Karpas-422 (cell line): ENCODE results near the gene ZFP57. TPM values are rescaled to one million over a fixed set of nuclear protein-coding genes. Genes with fewer than 3 reads are reported as not detected.
"Not testable (repeated sequence)": the region's sequence is repeated elsewhere in the genome, so short reads cannot be mapped to it uniquely, and the experiment has no call there.

ENCODE experiments used
- DNase-seq: peaks from one replicate; pipeline ENCODE4 v3.0.0-alpha.2; 2015
- H2AFZ ChIP-seq: fragments of 200-600 bp; sonication (generic); 2 replicates; pipeline ENCODE4 v1.6.1; 2014; ENCODE audit warnings: antibody characterized with exemption, low read length, mixed read lengths
- H3K27ac ChIP-seq: fragments of 200-600 bp; sonication (generic); 2 replicates; pipeline ENCODE4 v1.5.1; 2014; ENCODE audit warnings: mild to moderate bottlenecking, low read length, moderate library complexity
- H3K27me3 ChIP-seq: fragments of 200-600 bp; sonication (generic); 2 replicates; pipeline ENCODE4 v1.6.1; 2014; ENCODE audit warnings: low read length, mixed read lengths
- H3K36me3 ChIP-seq: fragments of 200-600 bp; sonication (generic); 2 replicates; pipeline ENCODE4 v1.6.1; 2014; ENCODE audit warnings: low read length, mixed read lengths; ENCODE audit not compliant: insufficient read depth
- H3K4me1 ChIP-seq: fragments of 200-600 bp; sonication (generic); 2 replicates; pipeline ENCODE4 v1.6.1; 2014; ENCODE audit warnings: mild to moderate bottlenecking, low read length, mixed read lengths
- H3K4me2 ChIP-seq: fragments of 200-600 bp; sonication (generic); 2 replicates; pipeline ENCODE4 v1.6.1; 2014; ENCODE audit warnings: low read length, low read depth, mild to moderate bottlenecking; ENCODE audit not compliant: poor library complexity, severe bottlenecking
- H3K4me3 ChIP-seq: fragments of 200-600 bp; sonication (generic); 2 replicates; pipeline ENCODE4 v1.5.1; 2014; ENCODE audit warnings: mild to moderate bottlenecking, antibody characterized with exemption, low read length, mixed read lengths
- H3K79me2 ChIP-seq: fragments of 200-600 bp; sonication (generic); 2 replicates; pipeline ENCODE4 v1.6.1; 2014; ENCODE audit warnings: mild to moderate bottlenecking, low read length, mixed read lengths
- H3K9ac ChIP-seq: fragments of 200-600 bp; sonication (generic); 2 replicates; pipeline ENCODE4 v1.6.0; 2014; ENCODE audit warnings: low read length
- H3K9me2 ChIP-seq: fragments of 200-600 bp; sonication (generic), shearing (Covaris generic); replicated peaks from 2 replicates; pipeline ENCODE4 v1.6.0; 2014; ENCODE audit warnings: mild to moderate bottlenecking, low read length, moderate library complexity; ENCODE audit not compliant: insufficient read depth
- H3K9me3 ChIP-seq: fragments of 300-700, 200-600 bp; sonication (generic); 2 replicates; pipeline ENCODE4 v1.6.1; 2014; ENCODE audit warnings: low read length, mixed read lengths
- H4K20me1 ChIP-seq: fragments of 200-600 bp; sonication (generic); 2 replicates; pipeline ENCODE4 v1.6.1; 2014; ENCODE audit warnings: mild to moderate bottlenecking, antibody characterized with exemption, low read length, low read depth; ENCODE audit not compliant: insufficient read depth
- total RNA-seq: library from RNA; depleted of rRNA; stranded (reverse); fragments of >200 nt; shearing (Covaris generic); gene quantifications from 2 replicates; pipeline ENCODE4 v1.2.3, GENCODE V29; 2014; ENCODE audit warnings: low replicate concordance

Gene ZFP57
- total RNA-seq, 1 experiment from 2014 or later = not detected

DNA sequence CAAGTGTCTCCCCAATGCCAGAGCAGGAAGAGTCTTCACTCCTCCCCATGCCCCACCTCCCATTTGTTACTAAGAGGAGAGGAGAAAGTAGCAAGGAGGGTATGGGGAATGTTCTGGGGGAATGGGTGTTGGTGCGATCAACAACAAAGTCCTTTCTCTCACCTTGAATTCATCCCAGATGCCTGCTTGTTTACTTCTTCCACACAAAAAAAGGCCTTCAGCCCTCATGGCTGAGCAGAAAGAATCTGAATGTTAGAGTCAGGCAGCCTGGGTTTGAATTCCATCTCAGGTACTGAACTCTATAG is 14.2 kb downstream of the ZFP57 start:
- no peak overlapping the region for H3K4me2 ChIP-seq
- H3K27ac ChIP-seq = no peak overlapping the region
- no peaks in the 10 kb centered on the region for H3K36me3 ChIP-seq
- H3K9me2 ChIP-seq = no peaks in the 10 kb centered on the region
- DNase-seq = no peak
- no peaks in the 10 kb centered on the region for H3K4me1 ChIP-seq
- H3K4me3 ChIP-seq = no peak overlapping the region
- no peaks in the 10 kb centered on the region for H3K9me3 ChIP-seq
- H3K79me2 ChIP-seq = no peaks in the 10 kb centered on the region
- no peaks in the 10 kb centered on the region for H4K20me1 ChIP-seq
- H3K9ac ChIP-seq = no peak overlapping the region
- no peak overlapping the region for H2AFZ ChIP-seq
- H3K27me3 ChIP-seq = no peaks in the 10 kb centered on the region

DNA sequence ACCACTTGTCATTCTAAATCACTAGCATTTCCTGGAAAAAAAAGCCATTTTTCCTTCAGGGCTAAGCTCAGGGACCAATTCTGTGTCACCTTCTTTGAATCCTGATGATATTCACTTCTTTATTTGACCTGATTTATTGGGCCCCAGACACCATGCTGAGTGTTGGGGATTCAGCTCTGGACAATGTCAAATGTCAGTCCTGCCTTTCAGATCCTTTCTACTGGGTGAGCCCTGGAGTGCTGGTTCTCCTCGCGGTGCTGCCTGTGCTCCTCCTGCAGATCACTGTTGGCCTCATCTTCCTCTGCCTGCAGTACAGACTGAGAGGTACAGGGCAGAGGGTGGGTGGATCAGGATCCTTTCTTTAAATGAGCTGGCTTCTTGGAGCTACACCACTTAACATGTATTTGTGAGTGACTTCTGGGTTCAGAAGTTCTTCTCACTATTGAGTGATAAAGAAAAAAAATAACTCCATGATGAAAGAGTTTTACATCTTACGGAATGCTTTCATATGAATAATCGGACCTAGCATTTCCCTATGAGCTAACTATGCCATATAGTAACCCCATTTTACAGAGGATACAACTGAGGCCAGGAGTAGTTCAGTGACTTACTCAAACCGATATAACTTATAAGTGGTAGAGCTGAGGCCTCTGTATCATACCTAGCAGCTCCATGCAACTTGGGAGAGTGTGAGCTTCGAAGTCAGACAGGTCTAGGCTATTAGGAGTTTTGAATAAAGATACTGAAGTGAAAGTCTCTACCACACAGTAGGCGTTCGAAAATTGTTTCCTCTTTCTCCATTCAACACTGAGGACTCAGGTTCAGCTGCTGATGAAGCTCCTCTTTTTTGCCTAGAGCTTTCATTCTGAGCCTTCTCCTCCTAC is 14.8 kb downstream of the ZFP57 start:
- DNase-seq = no peak
- no peaks in the 10 kb centered on the region for H3K27me3 ChIP-seq
- no peaks in the 10 kb centered on the region for H3K79me2 ChIP-seq
- H3K27ac ChIP-seq = no peak overlapping the region
- H3K4me1 ChIP-seq = no peaks in the 10 kb centered on the region
- no peak overlapping the region for H2AFZ ChIP-seq
- H3K4me2 ChIP-seq = no peak overlapping the region
- H3K4me3 ChIP-seq = no peak overlapping the region
- H4K20me1 ChIP-seq = no peaks in the 10 kb centered on the region
- H3K36me3 ChIP-seq = no peaks in the 10 kb centered on the region
- no peaks in the 10 kb centered on the region for H3K9me3 ChIP-seq
- H3K9me2 ChIP-seq = no peaks in the 10 kb centered on the region
- H3K9ac ChIP-seq = no peak overlapping the region

DNA sequence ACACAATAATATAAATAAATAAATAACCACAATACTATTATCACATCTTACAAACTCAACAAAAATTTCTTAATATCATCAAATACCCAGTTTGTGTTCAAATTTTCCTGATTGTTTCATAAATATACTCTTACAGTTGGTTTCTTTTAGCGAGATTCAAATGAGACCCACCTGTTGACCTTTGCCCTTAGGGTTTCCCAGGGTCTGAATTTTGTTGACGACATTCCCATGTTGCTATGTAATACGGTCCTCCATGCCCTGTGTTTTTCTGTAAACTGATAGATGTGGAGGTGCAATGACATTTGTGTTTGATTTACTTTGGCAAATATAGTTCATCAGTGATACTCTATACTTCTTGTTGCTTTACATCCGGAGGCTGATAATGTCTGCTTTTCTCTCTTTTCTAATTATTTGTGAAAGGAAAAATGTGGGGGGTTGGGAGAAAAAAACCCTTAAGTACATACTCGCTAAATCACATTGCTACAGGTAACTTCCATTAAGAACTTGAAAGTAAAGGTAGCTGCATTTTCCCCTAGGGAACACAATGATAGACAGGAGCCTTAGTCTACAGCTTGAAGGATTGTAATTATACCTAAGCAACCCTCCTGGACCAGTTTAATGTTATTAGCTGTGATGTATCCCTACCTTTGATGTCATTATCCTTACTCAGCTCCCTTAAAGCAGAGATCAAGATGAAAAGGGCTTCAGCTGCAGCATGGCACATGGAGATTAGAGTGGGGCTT is 17.5 kb downstream of the ZFP57 start:
- H3K9ac ChIP-seq = no peak overlapping the region
- DNase-seq = no peak
- no peak overlapping the region for H3K4me3 ChIP-seq
- no peak overlapping the region for H3K4me2 ChIP-seq
- H2AFZ ChIP-seq = no peak overlapping the region
- H3K9me2 ChIP-seq = no peaks in the 10 kb centered on the region
- H3K36me3 ChIP-seq = no peaks in the 10 kb centered on the region
- no peaks in the 10 kb centered on the region for H4K20me1 ChIP-seq
- no peaks in the 10 kb centered on the region for H3K79me2 ChIP-seq
- H3K4me1 ChIP-seq = no peaks in the 10 kb centered on the region
- H3K27me3 ChIP-seq = no peaks in the 10 kb centered on the region
- no peaks in the 10 kb centered on the region for H3K9me3 ChIP-seq
- H3K27ac ChIP-seq = no peak overlapping the region

DNA sequence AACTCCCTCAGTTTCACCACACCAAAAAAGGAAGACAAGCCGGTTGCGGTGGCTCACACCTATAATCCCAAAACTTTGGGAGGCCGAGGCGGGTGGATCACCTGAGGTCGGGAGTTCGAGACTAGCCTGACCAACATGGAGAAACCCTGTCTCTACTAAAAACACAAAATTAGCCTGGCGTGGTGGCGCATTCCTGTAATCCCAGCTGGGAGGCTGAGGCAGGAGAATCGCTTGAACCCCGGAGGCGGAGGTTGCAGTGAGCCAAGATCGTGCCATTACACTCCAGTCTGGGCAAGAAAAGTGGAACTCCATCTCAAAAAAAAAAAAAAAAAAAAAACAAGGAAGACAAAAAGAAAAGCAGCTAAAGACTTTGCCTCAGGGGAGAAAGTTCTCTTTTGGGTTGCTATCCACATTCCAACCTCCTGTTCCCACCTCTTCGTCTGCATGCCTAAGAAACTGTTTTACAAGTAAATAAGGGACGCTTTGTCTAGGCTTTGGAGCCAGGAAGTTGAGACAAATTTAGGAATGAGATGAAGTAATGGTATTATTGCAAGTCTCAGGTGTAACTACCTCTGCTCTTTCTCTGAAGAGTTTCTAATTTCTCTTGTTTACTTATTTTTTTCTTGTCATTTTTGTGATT is 19.3 kb downstream of the ZFP57 start:
- not testable (repeated sequence) for H3K27ac ChIP-seq, H3K9ac ChIP-seq, H3K4me1 ChIP-seq, H3K36me3 ChIP-seq, H3K79me2 ChIP-seq, H3K9me2 ChIP-seq, H4K20me1 ChIP-seq, H3K4me2 ChIP-seq, H3K4me3 ChIP-seq, H3K27me3 ChIP-seq, H3K9me3 ChIP-seq, DNase-seq, H2AFZ ChIP-seq

DNA sequence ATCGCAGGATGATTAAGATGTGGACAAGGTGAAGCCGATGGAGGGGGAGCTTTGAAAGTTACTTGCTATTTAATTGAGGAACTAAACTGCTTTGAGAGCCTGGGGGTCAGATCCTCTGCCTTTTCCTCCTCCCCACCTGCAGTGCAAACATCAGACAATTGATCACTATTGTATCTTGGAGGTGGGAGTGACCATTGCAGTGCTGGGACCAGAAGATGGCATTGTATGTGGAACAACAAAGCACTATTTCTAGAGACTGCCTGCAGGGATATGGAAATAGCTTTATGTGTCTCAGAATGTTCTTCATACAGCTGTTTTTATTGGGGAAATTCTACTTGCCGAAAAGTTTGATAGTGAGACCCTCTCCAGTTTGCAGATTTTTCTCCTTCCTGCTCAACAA is 19.9 kb downstream of the ZFP57 start:
- Histone ChIP-seq H3K9me2 (no peaks in the 10 kb centered on the region), H3K27ac (no peak overlapping the region), H3K4me2 (no peak overlapping the region), H3K79me2 (no peaks in the 10 kb centered on the region), H4K20me1 (no peaks in the 10 kb centered on the region), H3K4me3 (no peak overlapping the region), H3K27me3 (no peaks in the 10 kb centered on the region), H3K36me3 (no peaks in the 10 kb centered on the region), H2AFZ (no peak overlapping the region), H3K9me3 (no peaks in the 10 kb centered on the region), H3K4me1 (no peaks in the 10 kb centered on the region), H3K9ac (no peak overlapping the region)
- no peak for DNase-seq

DNA sequence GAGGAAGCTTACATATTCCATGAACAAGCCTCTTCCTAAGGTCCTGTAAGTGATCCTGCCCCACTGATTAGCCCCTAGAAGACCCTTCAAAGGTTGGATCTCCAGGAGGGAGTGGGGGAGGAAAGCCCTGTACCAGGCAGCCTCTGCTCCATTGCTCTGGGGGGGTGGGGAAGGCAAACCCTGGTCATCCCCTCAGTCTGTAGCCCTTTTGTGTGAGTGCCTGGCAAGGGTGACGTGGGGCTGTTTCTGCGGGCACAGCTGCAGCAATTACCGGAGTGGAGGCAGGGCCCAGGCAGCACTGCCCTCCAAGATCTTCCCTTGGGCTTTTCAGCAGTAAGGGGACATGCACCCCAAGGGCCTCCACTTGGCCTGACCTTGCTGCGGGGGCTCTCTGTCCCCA is 24.2 kb downstream of the ZFP57 start, which contains the start of gene MOG:
Gene MOG (plus strand): TSS at position 295 of the 400 bp plus-strand sequence. CDS start 118 bp downstream, outside the sequence.
- Histone ChIP-seq H3K9ac (no peak within 1 kb of the TSS), H3K9me3 (no peaks in the 10 kb centered on the region), H3K36me3 (no peaks in the 10 kb centered on the region), H4K20me1 (no peaks in the 10 kb centered on the region), H3K27ac (no peak within 1 kb of the TSS), H3K4me3 (no peak within 1 kb of the TSS), H3K4me2 (no peak within 1 kb of the TSS), H3K4me1 (no peaks in the 10 kb centered on the region), H3K9me2 (no peaks in the 10 kb centered on the region), H3K79me2 (no peaks in the 10 kb centered on the region), H3K27me3 (no peaks in the 10 kb centered on the region), H2AFZ (no peak within 1 kb of the TSS)
- no peak for DNase-seq

DNA sequence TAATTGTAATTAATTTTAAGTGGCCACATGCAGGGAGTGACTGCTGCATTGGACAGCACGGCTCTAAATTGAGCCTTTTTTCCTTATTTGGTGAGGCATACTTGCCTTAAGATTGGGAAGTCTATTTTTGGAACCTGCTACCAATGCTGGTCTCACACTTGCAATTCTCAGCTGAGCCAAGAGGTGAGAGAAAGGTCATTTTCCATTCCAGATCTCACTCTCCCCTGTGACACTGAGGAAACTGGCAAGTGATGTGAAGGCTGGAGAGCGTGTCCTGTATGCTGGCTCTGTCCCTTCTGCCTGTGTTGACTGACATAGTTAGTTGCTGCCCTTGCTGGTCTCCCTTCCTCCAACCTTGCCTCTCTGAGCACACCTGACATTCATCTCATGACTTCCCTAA is 24.8 kb downstream of the ZFP57 start:
- H4K20me1 ChIP-seq = no peaks in the 10 kb centered on the region
- no peaks in the 10 kb centered on the region for H3K4me1 ChIP-seq
- no peak overlapping the region for H3K27ac ChIP-seq
- H3K9me3 ChIP-seq = no peaks in the 10 kb centered on the region
- no peak overlapping the region for H3K9ac ChIP-seq
- no peaks in the 10 kb centered on the region for H3K9me2 ChIP-seq
- no peak overlapping the region for H3K4me3 ChIP-seq
- H3K27me3 ChIP-seq = no peaks in the 10 kb centered on the region
- no peaks in the 10 kb centered on the region for H3K79me2 ChIP-seq
- no peak overlapping the region for H3K4me2 ChIP-seq
- no peaks in the 10 kb centered on the region for H3K36me3 ChIP-seq
- H2AFZ ChIP-seq = no peak overlapping the region
- DNase-seq = no peak

DNA sequence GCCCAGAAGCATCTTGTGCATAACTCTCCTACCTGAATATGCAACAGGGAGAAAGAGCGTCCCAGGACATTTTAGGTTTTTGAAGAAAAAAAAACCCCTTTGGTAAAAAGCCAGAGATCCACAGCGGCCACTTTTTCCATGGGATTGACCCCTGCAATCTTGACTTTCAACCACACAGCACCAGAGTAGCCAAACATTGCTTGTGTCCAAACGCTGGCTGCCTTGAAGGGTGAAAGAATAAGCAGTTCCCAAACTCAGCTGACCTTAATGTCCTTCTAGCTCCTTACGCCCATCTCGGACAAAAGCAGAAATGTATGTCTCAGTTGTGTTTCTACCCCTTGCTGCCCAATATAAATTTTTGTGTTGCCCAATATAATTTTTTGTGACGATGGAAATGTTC is 25.3 kb downstream of the ZFP57 start:
- no peak overlapping the region for H3K4me2 ChIP-seq
- no peak overlapping the region for H3K4me3 ChIP-seq
- H3K27me3 ChIP-seq = no peaks in the 10 kb centered on the region
- no peaks in the 10 kb centered on the region for H3K36me3 ChIP-seq
- H3K79me2 ChIP-seq = no peaks in the 10 kb centered on the region
- no peak overlapping the region for H3K9ac ChIP-seq
- no peak for DNase-seq
- H4K20me1 ChIP-seq = no peaks in the 10 kb centered on the region
- no peaks in the 10 kb centered on the region for H3K9me3 ChIP-seq
- H3K27ac ChIP-seq = no peak overlapping the region
- H2AFZ ChIP-seq = no peak overlapping the region
- no peaks in the 10 kb centered on the region for H3K4me1 ChIP-seq
- H3K9me2 ChIP-seq = no peaks in the 10 kb centered on the region
